GM18499 (cell line): ENCODE data around the gene NRTN.
"Not testable (repeated sequence)": the region's sequence is repeated elsewhere in the genome, so short reads cannot be mapped to it uniquely, and the experiment has no call there.

Experiments used
- ATAC-seq: cut with Tn5 transposase; IDR thresholded peaks from one replicate; pipeline ENCODE4 v1.9.1; 2021; ENCODE audit warnings: moderate number of reproducible peaks; ENCODE audit not compliant: insufficient read depth, unreplicated experiment

The NRTN gene

GRCh38 chr19:5864013-5864720 is 59.3 kb downstream of the NRTN start:
- no peak for ATAC-seq

- ATAC-seq = no peak
Measured at GRCh38 chr19:5864725-5865486, 60.0 kb downstream of the NRTN start.

DNA sequence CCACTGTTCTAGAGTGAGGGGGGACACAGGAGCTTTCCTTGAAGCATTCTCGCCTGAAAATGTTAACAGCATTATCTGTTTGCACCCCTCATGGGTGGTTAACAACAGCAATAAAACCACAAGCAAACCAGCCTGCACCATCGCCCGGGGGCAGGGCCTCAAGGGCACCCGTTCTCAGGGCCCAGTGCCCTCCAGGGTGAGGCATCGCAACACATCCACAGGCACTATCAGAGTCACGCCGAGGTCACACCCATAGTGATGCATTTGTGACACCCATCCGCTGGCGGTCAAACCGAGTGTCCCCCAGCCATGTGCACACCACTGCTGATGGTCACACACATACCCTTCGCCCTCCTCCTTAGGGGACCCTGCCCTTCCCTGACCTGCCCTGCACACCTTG is 60.9 kb downstream of the NRTN start:
- no peak for ATAC-seq

- no peak for ATAC-seq
Measured at GRCh38 chr19:5867201-5868136, 62.6 kb downstream of the NRTN start.

DNA sequence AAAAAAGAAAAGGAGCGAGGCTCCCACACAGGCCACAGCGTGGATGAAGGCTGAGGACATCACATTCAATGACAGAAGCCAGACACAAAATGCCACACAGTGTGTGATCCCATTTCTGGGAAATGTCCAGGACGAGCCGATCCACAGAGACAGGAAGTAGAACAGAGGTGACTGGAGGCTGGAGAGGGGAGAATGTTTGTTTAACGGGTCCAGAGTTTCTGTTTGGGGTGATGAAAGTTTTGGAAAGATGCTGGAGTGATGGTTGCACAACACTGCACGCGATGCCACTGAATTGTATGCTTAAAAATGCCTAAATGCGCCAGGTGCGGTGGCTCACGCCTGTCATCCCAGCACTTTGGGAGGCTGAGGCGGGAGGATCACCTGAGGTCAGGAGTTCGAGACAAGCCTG is 66.1 kb downstream of the NRTN start:
- no peak for ATAC-seq

GRCh38 chr19:5873617-5874199 is 68.8 kb downstream of the NRTN start:
- no peak for ATAC-seq

DNA sequence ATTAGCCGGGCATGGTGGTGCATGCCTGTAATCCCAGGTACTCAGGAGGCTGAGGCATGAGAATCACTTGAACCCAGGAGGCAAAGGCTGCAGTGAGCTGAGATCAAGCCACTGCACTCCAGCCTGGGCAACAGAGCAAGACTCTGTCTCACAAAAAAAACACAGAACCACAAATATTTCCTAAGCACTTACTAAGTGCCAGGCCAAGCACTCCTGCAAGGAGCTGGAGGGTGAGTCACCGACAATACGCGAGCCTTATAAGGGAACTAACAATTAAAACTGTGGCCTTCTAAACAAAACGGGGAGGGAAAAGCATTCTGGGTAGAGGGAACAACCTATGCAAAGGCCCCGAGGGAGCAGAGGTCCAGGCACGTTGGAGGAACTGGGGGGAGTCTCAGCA is 69.6 kb downstream of the NRTN start:
- not testable (repeated sequence) for ATAC-seq

- ATAC-seq = no peak
Measured at GRCh38 chr19:5877427-5877826, 72.6 kb downstream of the NRTN start.

DNA sequence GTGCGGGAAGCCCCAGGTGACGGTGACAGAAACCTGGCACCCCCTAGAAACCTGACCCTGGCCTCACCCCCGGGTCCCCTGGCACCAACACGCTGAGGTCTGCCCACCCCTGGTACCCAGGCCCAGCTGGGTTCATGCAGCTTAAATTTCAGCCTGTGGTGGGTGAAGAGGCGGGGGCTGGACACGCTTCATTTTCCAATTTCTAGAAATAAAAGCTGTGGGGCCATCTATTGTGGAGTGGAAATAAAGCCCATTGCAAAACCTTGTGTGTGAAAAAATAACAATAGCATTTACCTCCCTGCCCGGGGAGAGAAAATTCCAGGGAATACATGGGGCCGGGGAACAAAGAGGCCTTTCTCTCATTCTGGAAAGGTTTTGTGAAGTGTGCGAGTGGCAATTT is 73.0 kb downstream of the NRTN start:
- no peak for ATAC-seq
